Transverse colon (tissue), 4 donors: ENCODE data around the gene ALK.

ENCODE experiments used
- EP300 ChIP-seq: sonication (generic); formaldehyde crosslinking; IDR thresholded peaks from one replicate; pipeline ENCODE4 v1.6.1; 2017; ENCODE audit warnings: antibody characterized with exemption, low read depth
- POLR2A ChIP-seq: fragments of 450-650 bp; IDR thresholded peaks from one replicate; pipeline ENCODE4 v1.6.1; 2016; ENCODE audit warnings: antibody characterized with exemption, mild to moderate bottlenecking, moderate library complexity
- POLR2AphosphoS5 ChIP-seq, 3 donors: sonication (generic); formaldehyde crosslinking; IDR thresholded peaks; one replicate each; pipeline ENCODE4 v1.6.1; 2016; ENCODE audit warnings: antibody characterized with exemption in 3 of 3
- TF ChIP-seq, protein P1 (sequence below), 5 experiments: fragments of 200-600 bp in 3 of 5; fragments of 450-650 bp in 2 of 5; sonication (generic) in 3 of 5; IDR thresholded peaks; 1 replicate in 2 of 5; 2 replicates in 3 of 5; pipeline ENCODE4 v1.5.1; 2016 to 2017; ENCODE audit warnings: antibody characterized with exemption in 5 of 5, inconsistent platforms in 3 of 5, mild to moderate bottlenecking in 2 of 5, moderate library complexity in 1 of 5

DNA sequence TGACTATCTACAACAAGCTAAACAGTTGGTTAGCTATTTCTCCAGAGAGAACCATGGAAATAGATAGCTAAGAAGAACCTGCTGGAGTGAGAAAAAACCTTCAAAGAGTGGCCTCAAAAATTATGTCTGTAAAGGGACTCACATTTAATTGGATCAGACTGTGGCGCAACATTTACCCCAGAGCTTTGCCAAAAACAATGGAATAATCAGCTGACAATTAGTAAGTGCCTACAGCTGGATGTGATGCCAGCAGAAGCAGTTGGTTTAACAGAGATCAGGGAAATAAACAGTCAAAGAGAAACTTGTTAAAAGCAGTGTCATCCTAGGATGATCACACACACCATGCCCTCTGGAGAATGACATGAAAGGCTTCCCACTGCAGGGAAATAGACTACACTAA is 495.5 kb downstream of the ALK start:
- TF ChIP-seq, protein P1, sequence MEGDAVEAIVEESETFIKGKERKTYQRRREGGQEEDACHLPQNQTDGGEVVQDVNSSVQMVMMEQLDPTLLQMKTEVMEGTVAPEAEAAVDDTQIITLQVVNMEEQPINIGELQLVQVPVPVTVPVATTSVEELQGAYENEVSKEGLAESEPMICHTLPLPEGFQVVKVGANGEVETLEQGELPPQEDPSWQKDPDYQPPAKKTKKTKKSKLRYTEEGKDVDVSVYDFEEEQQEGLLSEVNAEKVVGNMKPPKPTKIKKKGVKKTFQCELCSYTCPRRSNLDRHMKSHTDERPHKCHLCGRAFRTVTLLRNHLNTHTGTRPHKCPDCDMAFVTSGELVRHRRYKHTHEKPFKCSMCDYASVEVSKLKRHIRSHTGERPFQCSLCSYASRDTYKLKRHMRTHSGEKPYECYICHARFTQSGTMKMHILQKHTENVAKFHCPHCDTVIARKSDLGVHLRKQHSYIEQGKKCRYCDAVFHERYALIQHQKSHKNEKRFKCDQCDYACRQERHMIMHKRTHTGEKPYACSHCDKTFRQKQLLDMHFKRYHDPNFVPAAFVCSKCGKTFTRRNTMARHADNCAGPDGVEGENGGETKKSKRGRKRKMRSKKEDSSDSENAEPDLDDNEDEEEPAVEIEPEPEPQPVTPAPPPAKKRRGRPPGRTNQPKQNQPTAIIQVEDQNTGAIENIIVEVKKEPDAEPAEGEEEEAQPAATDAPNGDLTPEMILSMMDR (IDR thresholded peaks at IDR 0.05), result no peak
- TF ChIP-seq POLR2A, result no peak
- no peak for TF ChIP-seq EP300
- TF ChIP-seq POLR2AphosphoS5 (IDR thresholded peaks at IDR 0.05), result no peak
